K562 treated with DMSO at 1 percent for 24 hours (cell line): Measurements from ENCODE around the gene CCDC74A. TPM values are rescaled to one million over a fixed set of nuclear protein-coding genes. Genes with fewer than 3 reads are reported as not detected.

ENCODE experiments used
- total RNA-seq: library from RNA; unstranded; fragments of 300-600 nt; gene quantifications from 2 replicates; pipeline ENCODE4 v1.2.3, GENCODE V29; 2022; ENCODE audit warnings: low read depth; ENCODE audit not compliant: insufficient read depth

CCDC74A gene
- total RNA-seq, result 14.8 and 20.1 TPM in 2 replicates

DNA sequence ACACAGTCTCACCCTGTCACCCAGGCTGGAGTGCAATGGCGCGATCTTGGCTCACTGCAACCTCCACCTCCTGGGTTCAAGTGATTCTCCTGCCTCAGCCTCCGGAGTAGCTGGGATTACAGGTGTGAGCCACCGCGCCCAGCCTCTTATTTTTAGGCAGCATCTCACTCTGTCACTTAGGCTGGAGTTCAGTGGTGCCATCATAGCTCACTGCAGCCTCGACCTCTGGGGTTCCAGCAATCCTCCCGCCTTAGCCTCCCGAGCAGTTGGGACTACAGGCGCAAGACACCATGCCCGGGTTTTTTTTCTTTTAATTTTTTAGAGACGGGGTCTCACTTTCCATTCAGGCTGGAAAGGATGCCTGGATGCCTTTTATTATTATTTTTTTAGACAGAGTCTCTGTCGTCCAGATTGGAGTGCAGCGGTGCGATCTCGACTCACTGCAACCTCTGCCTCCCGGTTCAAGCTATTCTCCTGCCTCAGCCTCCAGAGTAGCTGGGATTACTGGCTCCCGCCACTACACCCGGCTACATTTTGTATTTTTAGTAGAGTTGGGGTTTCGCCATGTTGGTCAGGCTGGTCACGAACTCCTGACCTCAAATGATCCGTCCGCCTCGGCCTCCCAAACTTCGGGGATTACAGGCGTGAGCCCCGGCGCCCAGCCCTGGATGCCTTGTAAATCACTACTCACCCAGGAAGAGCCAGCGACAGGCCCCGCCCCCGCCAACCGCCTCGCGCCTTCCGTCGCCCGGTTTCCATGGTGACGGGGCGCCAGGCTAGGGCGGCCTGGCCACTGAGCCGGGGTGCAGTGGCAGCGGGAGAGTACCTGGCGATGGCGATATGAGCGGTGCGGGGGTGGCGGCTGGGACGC lies at the start of gene CCDC74A:
TSS of gene CCDC74A (plus strand) at position 758 of the 871 bp plus-strand sequence. CDS start at position 841, 83 bp downstream.

DNA sequence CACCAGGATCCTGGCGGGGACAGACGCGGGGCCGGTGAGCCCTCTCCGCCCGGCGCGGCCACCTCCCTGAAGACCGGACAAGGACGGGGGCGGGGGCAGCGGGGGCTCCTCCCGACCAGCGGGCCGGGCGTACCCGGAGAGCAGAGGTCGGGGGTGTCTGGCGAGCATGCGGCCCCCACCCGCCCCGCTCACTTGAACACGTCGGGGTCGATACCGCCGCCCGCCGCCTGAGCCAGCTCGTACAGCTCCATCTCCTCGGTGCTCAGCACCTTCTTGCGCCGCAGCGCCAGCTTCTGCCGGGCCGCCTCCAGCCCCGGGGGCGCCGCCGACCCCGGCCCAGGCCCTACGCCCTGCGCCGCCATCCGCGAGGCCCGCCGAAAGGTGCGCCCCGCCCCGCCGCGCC lies 35.7 kb upstream of the CCDC74A start, which contains the start of gene MZT2A:
TSS of gene MZT2A (minus strand) at position 383 of the 403 bp plus-strand sequence. CDS start at position 362, 21 bp downstream.

Other genes starting within 250 kb of the CCDC74A start
- not detected in 2 replicates for gene RAB6D, start 163.7 kb upstream of the CCDC74A start, total RNA-seq
- not detected in 2 replicates for gene TUBA3D, start 51.8 kb upstream of the CCDC74A start, total RNA-seq
- gene MZT2A, start 35.5 kb upstream of the CCDC74A start, total RNA-seq, result 432 and 540 TPM in 2 replicates